HG03135 (cell line): ENCODE results near the gene PHF2.

Experiments
- ATAC-seq: cut with Tn5 transposase; IDR thresholded peaks from one replicate; pipeline ENCODE4 v1.9.1; 2021; ENCODE audit warnings: mild to moderate bottlenecking, moderate library complexity; ENCODE audit not compliant: unreplicated experiment

PHF2 gene

GRCh38 chr9:93585695-93586094 is 9.3 kb downstream of the PHF2 start:
- no peak for ATAC-seq

GRCh38 chr9:93586290-93587057 is 10.1 kb downstream of the PHF2 start:
- ATAC-seq, result no peak

- ATAC-seq, result no peak
Measured at GRCh38 chr9:93587284-93587650, 10.9 kb downstream of the PHF2 start.

- ATAC-seq, result no peak
Measured at GRCh38 chr9:93587651-93588347, 11.4 kb downstream of the PHF2 start.

- no peak for ATAC-seq
Measured at GRCh38 chr9:93588641-93589609, 12.5 kb downstream of the PHF2 start.

- ATAC-seq, result no peak
Measured at GRCh38 chr9:93589688-93590087, 13.3 kb downstream of the PHF2 start.

GRCh38 chr9:93590609-93591234 is 14.3 kb downstream of the PHF2 start:
- ATAC-seq, result no peak

GRCh38 chr9:93591301-93592007 is 15.1 kb downstream of the PHF2 start:
- no peak for ATAC-seq

- no peak for ATAC-seq
Measured at GRCh38 chr9:93592008-93592642, 15.7 kb downstream of the PHF2 start.

GRCh38 chr9:93592643-93593021 is 16.2 kb downstream of the PHF2 start:
- no peak for ATAC-seq

GRCh38 chr9:93593144-93593658 is 16.8 kb downstream of the PHF2 start:
- ATAC-seq, result no peak

GRCh38 chr9:93594041-93594756 is 17.8 kb downstream of the PHF2 start:
- ATAC-seq, result no peak

GRCh38 chr9:93595461-93595860 is 19.1 kb downstream of the PHF2 start:
- no peak for ATAC-seq

- no peak for ATAC-seq
Measured at GRCh38 chr9:93595861-93596365, 19.5 kb downstream of the PHF2 start.

- ATAC-seq, result no peak
Measured at GRCh38 chr9:93596399-93596798, 20.0 kb downstream of the PHF2 start.

- no peak for ATAC-seq
Measured at GRCh38 chr9:93597142-93597706, 20.8 kb downstream of the PHF2 start.

GRCh38 chr9:93597871-93598646 is 21.7 kb downstream of the PHF2 start:
- no peak for ATAC-seq
